GM18870 (cell line): Measurements from ENCODE around the gene CTNNA3.
"Not testable (repeated sequence)": the region's sequence is repeated elsewhere in the genome, so short reads cannot be mapped to it uniquely, and the experiment has no call there.

ENCODE experiments used
- ATAC-seq: cut with Tn5 transposase; IDR thresholded peaks from one replicate; pipeline ENCODE4 v1.9.1; 2021; ENCODE audit warnings: moderate library complexity; ENCODE audit not compliant: unreplicated experiment

CTNNA3 gene

DNA sequence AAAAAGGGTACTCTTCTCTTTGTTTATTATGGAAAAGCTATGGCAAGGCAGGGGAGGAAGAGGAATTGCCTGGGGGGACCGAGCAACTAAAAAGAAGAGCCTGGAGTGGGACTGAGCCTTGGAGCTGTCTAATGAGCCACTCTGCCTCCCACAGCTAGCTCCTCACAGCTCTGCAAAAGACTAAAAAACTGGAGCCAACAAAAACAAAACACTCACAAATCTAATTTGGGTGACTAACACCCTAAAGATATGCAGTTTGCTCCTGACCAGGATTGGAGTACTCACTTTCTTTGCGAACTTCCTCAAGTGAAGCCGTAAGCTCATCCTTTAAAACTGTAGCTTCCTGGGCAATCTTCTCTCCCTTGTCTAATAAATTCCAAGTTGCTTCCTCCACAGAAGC lies 89.4 kb downstream of the CTNNA3 start:
- ATAC-seq: no peak

DNA sequence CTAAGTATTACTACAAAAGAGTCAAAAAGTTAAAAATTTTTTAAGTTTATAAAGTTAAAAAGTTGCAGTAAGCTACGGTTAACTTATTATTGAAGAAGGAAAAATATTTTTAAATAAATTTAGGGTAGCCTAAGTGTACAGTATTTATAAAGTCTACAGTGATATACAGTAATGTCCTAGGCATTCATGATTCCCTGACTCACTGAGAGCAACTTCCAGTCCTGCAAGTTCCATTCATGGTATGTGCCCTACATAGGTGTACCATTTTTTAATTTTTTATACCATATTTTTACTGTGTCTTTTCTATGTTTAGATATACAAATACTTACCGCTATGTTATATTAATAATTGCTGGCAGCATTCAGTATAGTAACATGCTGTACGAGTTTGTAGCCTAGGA lies 92.3 kb downstream of the CTNNA3 start:
- no peak for ATAC-seq

DNA sequence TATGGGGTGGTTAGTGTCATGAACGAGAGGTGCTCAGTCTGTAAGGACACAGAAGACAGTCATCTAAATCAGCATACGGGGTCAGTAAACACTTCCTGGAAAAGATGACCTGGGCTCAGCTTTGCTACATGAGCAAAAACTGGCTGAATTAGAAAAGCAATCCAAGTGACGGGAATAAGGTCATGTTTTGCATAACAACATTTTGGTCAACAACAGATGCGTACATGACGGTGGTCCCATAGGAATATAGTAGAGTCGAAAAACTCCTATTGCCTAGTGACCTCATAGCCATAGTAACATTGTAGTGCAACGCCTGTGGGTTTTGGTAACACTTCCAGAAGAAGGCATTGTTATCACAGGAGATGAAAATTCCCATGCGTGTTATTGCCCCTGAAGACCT lies 92.9 kb downstream of the CTNNA3 start:
- no peak for ATAC-seq

DNA sequence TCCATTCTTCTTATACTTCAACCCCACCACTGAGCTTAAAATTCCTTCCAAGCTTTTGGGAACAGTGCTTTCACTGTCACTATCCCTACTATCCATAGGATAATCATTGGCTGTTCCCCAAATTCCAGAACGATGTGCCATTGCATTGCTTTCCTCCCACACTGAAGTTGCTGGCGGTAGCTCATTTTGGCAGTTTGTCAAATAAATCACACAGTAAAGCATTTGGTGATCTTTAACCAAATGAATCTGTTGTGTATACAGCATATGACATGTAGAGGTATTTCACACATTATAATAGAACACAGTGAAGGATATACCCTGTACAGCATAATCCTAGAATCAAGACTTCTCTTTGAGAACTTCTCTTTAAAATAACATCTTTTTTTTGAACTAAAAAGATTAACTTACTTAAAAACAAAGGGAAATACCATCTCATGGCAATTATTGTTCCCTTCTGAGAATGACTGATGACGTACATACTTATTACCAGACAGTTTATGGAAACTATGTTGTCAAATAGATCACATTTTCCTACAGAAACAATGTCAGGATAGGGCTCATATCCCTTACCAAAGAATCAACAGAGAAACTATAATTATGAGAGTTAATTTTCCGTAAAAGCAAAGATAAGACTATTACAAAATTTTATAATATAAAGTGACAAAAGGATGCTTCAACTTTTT lies 93.6 kb downstream of the CTNNA3 start:
- ATAC-seq: no peak

DNA sequence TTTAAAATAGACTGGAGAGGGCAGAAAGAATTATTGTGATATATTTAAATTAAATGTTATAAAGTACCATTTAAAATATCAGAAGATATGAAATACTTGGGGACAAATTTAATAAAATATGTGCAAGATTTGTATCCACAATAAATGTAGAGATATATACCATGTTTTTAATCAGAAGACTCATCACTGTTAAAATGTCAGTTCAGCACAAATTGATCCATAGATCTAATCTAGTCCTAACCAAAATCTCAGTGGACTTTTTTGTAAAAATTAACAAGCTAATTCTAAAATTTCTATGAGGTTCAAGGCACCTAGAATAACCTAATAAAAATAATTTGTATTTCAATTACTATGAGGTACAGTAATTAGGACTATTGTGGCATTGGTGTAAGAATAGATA lies 96.4 kb downstream of the CTNNA3 start:
- no peak for ATAC-seq

DNA sequence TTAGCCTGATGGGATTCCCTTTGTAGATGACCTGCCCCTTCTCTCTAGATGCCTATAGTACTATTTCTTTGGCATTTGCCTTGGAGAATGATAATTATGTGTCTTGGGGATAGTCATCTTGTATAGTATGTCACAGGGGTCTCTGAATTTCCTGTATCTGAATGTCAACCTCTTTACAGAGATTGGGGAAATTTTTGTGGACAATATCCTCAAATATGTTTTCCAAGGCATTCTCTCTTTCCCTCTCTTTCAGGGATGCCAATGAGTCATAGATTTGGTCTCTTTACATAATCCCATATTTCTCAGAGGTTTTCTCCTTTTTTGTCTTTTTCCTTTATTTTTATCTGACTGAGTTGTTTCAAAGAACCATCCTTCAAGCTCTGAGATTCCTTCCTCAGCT lies 99.4 kb downstream of the CTNNA3 start:
- no peak for ATAC-seq

DNA sequence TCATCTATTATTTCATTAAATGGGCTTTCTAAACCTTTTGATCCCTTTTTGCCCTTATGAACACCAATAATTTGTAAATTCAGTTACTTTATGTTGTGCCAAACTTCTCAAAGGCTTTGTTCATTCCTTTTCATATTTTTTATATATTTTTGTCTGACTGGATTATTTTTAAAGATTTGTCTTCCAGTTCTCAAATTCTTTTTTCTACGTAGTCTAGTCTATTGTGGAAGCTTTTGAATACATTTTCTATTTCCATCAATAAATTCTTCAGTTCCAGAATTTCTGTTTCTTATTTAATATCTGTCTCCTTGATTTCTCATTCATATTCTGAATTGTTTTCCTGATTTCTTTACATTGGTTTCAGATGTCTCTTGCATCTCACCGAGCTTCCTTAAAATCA lies 108.2 kb downstream of the CTNNA3 start:
- no peak for ATAC-seq

DNA sequence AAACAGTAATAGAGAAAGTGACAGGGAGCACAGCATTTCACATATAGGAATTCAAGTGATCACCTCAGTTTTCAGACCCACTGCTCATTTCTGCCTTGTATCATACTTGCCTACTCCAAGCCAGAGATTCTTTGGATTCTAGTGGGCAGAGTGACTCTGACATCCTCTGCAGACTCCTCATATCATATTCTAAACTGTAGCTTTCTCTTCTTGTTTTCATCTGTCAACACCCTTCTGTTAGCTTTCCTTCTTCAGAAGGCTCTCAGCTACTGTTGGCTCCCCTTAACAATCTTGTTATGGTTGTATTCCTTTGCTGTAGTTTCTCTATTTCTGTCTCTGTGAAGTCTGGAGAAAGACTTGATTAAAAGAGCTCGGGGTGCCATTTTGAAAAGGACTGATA lies 120.5 kb downstream of the CTNNA3 start:
- ATAC-seq: no peak

DNA sequence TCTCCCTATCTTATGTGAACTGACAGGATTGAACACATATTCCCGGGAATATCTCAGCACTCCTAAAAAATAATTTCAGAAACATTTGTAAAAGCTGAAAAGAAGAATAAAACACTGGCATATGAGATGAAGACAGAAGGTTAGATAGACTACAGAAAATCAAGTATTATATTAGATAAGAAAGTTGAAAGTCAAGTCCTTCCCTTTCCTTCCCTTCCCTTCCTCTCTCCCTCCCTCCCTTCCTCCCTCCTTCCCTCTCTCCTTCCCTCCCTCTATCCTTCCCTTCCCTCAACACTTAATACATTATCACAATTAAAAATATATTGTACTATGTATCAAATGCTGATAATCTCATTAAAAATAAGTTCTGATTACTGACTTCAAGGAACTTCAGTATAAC lies 122.5 kb downstream of the CTNNA3 start:
- no peak for ATAC-seq

DNA sequence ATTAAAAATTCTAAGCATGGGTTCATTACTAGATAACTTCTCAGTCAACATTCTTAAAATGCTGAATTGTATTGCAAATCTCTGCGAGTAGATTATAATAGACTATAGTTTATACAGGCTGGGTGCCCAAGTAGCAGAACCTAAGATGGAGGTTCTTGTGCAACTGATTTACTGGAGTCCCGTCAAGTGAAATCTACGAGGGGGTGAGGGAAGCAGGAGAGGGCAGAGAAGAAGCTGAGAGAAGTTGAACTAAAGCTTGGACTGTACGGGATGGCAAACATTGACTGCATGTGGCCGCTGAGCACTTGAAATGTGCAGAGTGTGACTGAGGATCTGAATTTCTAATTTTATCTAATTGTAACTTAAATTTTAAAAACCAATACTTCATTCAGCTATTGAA lies 124.5 kb downstream of the CTNNA3 start:
- ATAC-seq: no peak

DNA sequence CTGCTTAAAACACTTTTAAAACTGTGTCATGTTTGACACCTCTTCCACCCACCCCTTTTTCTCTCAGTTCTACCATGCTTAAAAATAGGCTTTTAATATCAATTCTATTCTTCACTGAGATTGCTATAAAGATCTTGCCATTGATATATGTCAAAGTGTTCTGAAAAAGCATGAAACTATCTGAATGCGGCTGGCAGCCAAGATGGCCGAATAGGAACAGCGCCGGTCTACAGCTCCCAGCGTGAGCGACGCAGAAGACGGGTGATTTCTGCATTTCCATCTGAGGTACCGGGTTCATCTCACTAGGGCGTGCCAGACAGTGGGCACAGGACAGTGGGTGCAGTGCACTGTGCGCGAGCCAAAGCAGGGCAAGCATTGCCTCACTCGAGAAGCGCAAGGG lies 137.7 kb downstream of the CTNNA3 start:
- ATAC-seq: not testable (repeated sequence)

DNA sequence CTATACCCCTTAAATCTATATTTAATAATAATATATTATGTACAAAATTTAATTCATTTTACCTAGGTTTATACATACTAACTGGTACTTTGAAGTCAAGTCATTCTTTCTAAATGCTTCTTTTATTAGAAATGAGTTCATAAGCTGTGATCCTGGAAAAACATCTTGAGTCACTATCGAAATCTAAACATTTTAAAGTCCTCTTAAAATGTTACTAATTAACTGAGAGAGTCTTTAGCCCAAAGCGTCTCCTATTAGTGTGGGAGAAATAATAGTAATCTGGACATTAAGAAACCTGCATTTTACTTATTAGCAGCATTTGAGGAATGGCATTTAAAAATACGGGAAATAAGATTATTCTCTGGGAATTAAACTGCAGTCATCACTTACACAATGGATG lies 142.7 kb downstream of the CTNNA3 start:
- no peak for ATAC-seq

DNA sequence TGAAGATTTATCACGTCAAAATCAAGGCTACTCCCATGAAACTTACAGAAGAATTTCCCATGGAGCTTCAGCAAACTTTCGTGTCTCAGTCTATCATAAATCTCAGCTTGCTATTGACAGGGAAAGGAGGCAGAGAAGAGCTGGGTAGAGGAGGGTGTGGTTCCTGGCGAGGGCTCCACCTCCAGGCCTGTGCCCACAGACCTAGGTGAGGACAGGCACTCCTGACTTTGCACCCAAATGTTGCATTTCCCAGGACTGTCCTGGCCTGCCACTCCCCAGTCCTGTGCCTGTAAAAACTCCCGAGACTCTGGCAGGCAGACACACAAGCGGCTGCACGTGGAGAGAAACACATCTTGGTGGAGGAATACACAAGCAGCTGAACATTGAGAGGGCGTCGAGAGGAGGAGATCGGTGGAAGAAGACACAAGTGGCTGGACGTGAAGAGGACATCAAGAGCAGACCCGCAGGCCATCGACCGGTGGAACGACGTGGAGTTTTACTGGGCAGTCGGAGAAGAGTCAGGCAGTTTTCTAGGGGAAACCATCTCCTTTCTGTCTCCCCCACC lies 145.1 kb downstream of the CTNNA3 start:
- ATAC-seq: no peak

DNA sequence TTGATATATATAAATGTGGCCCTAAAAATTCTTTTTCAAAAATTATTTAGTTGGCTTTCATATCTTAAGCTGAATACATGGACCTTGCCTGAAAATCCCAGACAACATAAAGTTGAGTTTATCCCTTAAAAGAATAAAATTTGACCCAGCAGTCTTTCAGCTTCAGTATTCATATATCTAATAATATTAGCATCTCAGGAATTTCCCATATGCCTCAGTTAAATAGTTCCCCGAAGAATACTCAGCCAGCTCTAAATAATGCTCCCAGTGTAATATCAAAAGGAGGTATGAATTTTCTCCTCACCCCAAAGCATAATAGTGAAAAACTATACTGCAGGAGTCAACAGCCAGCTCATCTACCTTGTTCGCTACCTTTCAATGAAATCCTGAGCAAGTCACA lies 145.9 kb downstream of the CTNNA3 start:
- no peak for ATAC-seq

DNA sequence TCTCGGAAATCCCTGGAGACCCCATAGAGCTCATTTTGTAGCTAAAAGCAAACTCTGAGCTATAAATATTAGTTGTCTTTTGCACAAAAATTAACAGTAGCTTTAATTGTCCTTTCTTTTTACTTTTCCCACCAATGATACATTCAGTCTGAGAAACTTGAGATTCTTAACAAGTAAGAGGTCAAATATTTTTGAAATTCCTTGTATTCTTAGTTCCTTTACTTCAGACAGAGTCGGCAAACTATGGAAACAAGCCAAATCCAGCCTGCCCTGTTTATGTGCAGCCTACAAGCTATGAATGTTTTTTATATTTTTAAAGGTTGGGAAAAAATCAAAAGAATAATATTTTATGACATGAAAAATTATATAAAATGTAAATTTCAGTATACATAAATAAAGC lies 146.6 kb downstream of the CTNNA3 start:
- ATAC-seq: no peak

DNA sequence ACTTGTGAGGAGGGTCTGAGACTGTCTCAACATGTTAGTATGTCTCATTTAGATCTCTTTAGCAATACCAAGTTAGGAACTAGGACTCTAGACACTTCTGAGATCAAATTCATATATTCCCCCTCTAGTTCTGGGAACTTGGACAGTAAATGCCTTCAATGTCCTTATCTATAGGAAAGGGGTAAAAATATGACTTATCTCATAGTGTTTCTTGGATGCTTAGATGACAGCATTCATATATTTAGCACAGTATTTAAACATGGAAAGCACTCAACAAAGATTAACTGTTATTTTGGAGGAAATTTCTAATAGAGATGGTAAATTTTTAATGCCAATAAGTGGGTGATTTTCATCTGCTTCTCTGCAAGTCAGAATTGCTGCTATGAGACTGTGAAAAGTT lies 154.6 kb downstream of the CTNNA3 start:
- ATAC-seq: no peak

DNA sequence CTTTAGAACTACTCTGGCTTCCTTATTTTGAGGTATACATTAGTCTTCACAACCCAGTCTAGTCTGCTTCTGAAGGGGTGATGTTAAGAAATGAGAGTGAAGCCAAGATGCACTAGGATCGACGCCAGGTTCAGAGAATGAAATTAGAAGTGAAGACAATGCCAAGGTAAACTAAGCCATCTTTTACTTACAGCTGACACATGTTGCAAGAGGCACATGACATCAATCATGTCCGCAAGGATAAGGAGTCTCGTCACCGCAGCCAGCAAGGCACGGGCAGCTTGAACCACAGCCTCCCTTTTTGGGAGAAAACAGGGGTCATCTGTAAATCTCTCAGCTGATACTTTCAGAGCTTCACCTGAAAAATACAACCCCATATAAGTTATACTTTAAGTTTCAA lies 156.7 kb downstream of the CTNNA3 start:
- ATAC-seq: no peak

DNA sequence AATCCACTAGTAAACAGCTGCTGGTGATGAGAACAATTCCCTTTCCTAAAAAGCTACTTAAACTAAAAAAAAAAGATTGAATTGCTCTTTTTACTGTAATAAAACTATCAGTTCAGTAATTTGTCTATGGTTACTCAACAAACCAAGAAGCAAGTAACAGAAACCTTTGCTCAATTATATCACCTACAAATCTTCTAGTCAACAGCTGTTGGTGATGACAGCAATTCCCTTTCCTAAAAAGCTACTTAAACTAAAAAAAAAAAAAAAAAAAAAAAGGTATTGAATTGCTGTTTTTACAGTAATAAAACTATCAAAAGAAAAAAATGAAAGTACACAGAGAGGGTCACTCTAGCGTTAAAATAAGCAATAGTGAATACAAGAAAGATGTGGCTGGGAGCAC lies 158.1 kb downstream of the CTNNA3 start:
- ATAC-seq: no peak

DNA sequence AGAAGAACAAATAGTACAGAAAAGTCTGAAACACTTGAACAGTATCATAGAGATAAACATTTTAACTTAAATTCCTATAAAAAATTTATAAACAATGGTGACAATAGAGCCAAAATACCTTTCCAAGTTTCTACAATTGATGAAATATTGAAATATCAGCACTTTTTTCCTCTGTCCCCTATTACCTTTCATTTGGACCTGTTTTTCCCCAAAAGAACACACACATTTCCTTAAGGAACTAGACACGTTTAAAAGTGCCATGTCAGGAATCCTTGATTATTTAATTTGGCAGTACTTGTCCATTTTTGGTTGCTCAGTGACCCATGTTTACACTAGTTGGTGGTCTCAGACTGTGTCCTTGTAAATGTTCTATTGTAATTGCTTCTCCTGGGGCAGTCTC lies 162.6 kb downstream of the CTNNA3 start:
- ATAC-seq: no peak

DNA sequence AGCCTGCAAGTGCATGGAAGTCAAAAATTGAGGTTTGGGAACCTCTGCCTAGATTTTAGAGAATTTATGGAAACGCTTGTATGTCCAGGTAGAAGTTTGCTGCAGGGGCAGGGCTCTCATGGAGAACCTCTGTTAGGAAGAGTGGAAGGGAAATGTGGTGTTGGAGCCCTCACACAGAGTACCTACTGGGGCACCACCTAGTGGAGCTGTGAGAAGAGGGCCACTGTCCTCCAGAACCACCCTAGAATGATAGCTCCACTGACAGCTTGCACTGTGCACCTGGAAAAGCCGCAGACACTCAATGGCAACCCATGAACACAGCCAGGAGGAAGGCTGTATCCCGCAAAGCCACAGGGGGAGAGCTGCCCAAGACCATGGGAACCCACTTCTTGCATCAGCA lies 165.0 kb downstream of the CTNNA3 start:
- ATAC-seq: not testable (repeated sequence)

DNA sequence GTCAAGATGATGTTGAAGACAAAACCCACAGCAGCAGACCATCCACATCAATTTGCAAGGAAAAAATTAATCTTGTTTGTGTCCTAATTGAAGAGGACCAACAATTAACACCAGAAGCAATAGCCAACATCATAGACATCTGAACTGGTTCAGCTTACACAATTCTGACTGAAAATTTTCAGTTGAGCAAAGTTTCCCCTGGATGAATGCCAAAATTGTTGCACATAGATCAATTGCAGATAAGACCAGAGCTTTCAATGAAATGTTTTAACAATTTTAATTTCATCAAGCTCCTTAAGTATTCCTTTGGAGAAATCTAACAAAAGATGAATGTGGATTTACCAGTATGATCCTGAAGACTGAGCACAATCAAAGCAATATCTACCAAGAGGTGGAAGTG lies 168.6 kb downstream of the CTNNA3 start:
- no peak for ATAC-seq

DNA sequence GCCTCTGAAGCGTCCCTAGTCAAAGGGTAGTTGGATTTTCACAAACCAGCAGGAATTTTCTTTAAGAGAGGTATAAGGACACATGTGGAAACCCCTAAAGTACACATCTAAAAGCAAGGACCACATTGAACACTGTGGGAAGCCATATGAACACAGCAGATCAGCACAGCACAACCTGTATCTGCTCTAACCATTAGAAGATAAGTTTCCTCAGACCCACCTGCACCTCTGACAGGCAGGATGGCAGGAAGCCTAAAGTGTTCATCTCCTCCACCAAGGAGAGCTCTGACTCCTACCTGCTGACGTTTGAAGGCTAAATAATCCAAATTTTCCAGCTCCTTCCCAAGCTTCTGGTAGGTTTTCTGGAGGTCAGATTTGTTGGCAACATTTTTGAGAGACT lies 174.4 kb downstream of the CTNNA3 start:
- ATAC-seq: peak; percentile 28

DNA sequence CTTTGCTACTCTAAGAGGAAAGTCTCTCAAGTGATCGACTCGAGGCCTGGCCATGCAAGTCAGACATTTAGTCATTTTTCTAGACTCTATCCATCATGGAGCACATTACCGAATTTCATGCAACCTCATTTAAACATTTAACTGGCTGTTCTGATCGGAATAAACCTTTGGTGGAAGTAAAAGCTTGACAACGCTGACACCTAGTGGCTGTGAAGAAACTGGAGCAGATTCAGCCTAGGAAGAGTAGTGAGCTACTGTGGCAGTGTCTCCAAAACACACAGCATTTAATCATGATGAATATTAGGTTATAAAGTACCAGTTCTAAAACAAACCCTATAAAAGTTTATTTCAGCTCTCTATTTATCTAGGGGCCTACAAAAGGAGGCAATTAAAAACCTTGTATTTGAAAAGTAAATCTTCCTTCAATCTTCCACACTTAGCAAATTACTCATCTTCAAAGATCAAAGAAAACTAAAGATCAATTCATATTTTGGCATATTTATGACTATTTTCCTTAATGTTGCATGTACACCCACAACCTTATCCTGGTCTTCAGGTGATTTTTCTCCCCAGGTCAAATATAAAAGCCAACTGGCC lies 175.0 kb downstream of the CTNNA3 start:
- ATAC-seq: peak; percentile 79
